Mesenchymal stem cell (in vitro differentiated cells and primary cell): Measurements from ENCODE around the gene ASB2.

ENCODE experiments used
- DNase-seq: peaks from one replicate; pipeline ENCODE4 v3.0.0-alpha.2; 2013
- H2AFZ ChIP-seq: one replicate; pipeline ENCODE4 v1.6.1; 2013; ENCODE audit warnings: low read depth, mild to moderate bottlenecking, control low read depth, inconsistent platforms, low read length, moderate library complexity
- H2AK5ac ChIP-seq: 2 replicates; pipeline ENCODE4 v1.6.1; 2013; ENCODE audit warnings: low read length, moderate library complexity, mild to moderate bottlenecking, inconsistent platforms; ENCODE audit not compliant: severe bottlenecking
- H2BK120ac ChIP-seq: one replicate; pipeline ENCODE4 v1.6.1; 2013; ENCODE audit warnings: low read depth, mild to moderate bottlenecking, inconsistent platforms, low read length, moderate library complexity
- H2BK12ac ChIP-seq, 2 experiments: one replicate each; pipeline ENCODE4 v1.6.1; 2013; ENCODE audit warnings: inconsistent platforms in 2 of 2, low read length in 2 of 2, mild to moderate bottlenecking in 2 of 2, moderate library complexity in 2 of 2, control low read depth in 1 of 2
- H2BK15ac ChIP-seq: one replicate; pipeline ENCODE4 v1.6.1; 2013; ENCODE audit warnings: mild to moderate bottlenecking, low read depth, inconsistent platforms; ENCODE audit not compliant: poor library complexity, severe bottlenecking
- H2BK5ac ChIP-seq: 2 replicates; pipeline ENCODE4 v1.6.1; 2013; ENCODE audit warnings: low read depth, mild to moderate bottlenecking, low read length, control low read depth, inconsistent platforms; ENCODE audit not compliant: poor library complexity, severe bottlenecking
- H3K14ac ChIP-seq, 2 experiments: one replicate each; pipeline ENCODE4 v1.6.1; 2013; ENCODE audit warnings: inconsistent platforms in 2 of 2, low read length in 2 of 2, control low read depth in 1 of 2, mild to moderate bottlenecking in 1 of 2, moderate library complexity in 1 of 2
- H3K18ac ChIP-seq, 2 experiments: one replicate each; pipeline ENCODE4 v1.6.1; 2013; ENCODE audit warnings: inconsistent platforms in 2 of 2, low read length in 2 of 2, control low read depth in 1 of 2, low read depth in 1 of 2, mild to moderate bottlenecking in 1 of 2
- H3K23ac ChIP-seq, 2 experiments: one replicate each; pipeline ENCODE4 v1.6.1; 2013; ENCODE audit warnings: inconsistent platforms in 2 of 2, low read length in 2 of 2, mild to moderate bottlenecking in 2 of 2, moderate library complexity in 2 of 2, control low read depth in 1 of 2
- H3K27ac ChIP-seq: 2 replicates; pipeline ENCODE4 v1.5.1; 2013; ENCODE audit warnings: mild to moderate bottlenecking, moderate library complexity, low read length, control low read depth, inconsistent platforms; ENCODE audit not compliant: poor library complexity, severe bottlenecking
- H3K27me3 ChIP-seq, 2 experiments: 2 replicates each; pipeline versions ENCODE4 v1.6.1 to v1.7.0; 2013; ENCODE audit warnings: low read length in 2 of 2, mild to moderate bottlenecking in 2 of 2, moderate library complexity in 2 of 2, control low read depth in 1 of 2, inconsistent platforms in 1 of 2; ENCODE audit not compliant: control insufficient read depth in 1 of 2, insufficient read depth in 1 of 2
- H3K36me3 ChIP-seq, 2 experiments: 2 replicates each; pipeline versions ENCODE4 v1.6.1 to v1.7.0; 2013; ENCODE audit warnings: low read length in 2 of 2, control low read depth in 1 of 2, inconsistent platforms in 1 of 2, low read depth in 1 of 2, mild to moderate bottlenecking in 1 of 2; ENCODE audit not compliant: insufficient read depth in 2 of 2, control insufficient read depth in 1 of 2
- H3K4ac ChIP-seq, 2 experiments: one replicate each; pipeline ENCODE4 v1.6.1; 2013; ENCODE audit warnings: inconsistent platforms in 2 of 2, low read length in 2 of 2, mild to moderate bottlenecking in 2 of 2, moderate library complexity in 2 of 2, control low read depth in 1 of 2, low read depth in 1 of 2
- H3K4me1 ChIP-seq: 2 replicates; pipeline ENCODE4 v1.6.1; 2013; ENCODE audit warnings: low read depth, low read length, control low read depth; ENCODE audit not compliant: control insufficient read depth, insufficient read depth
- H3K4me2 ChIP-seq: 2 replicates; pipeline ENCODE4 v1.6.1; 2013; ENCODE audit warnings: low read length, mild to moderate bottlenecking, inconsistent platforms; ENCODE audit not compliant: poor library complexity, severe bottlenecking
- H3K4me3 ChIP-seq, 2 experiments: 2 replicates each; pipeline versions ENCODE4 v1.5.1 to v1.7.0; 2013; ENCODE audit warnings: low read length in 2 of 2, mild to moderate bottlenecking in 2 of 2, control low read depth in 1 of 2, low read depth in 1 of 2; ENCODE audit not compliant: insufficient read depth in 1 of 2
- H3K79me1 ChIP-seq: replicated peaks from 2 replicates; pipeline ENCODE4 v1.6.1; 2013; ENCODE audit warnings: mild to moderate bottlenecking, control low read depth, low read length, inconsistent platforms; ENCODE audit not compliant: poor library complexity, severe bottlenecking
- H3K9ac ChIP-seq: 2 replicates; pipeline ENCODE4 v1.7.0; 2013; ENCODE audit warnings: mild to moderate bottlenecking, low read length, moderate library complexity
- H3K9me3 ChIP-seq: 2 replicates; pipeline ENCODE4 v1.7.0; 2013; ENCODE audit warnings: mild to moderate bottlenecking, low read length; ENCODE audit not compliant: control insufficient read depth
- H4K8ac ChIP-seq: one replicate; pipeline ENCODE4 v1.6.1; 2013; ENCODE audit warnings: inconsistent platforms, mild to moderate bottlenecking, low read length, moderate library complexity
- H4K91ac ChIP-seq: one replicate; pipeline ENCODE4 v1.6.1; 2013; ENCODE audit warnings: mild to moderate bottlenecking, low read length, inconsistent platforms
- WGBS: methylation state at CpG from one replicate; pipeline ENCODE4 v1.1.7; 2013; ENCODE audit warnings: mixed read lengths; 5-methylcytosine and 5-hydroxymethylcytosine counted together

Gene ASB2

GRCh38 chr14:93972618-93973205 is 3.7 kb downstream of the ASB2 start:
- Histone ChIP-seq H3K4ac (no peak overlapping the region), H3K27ac (no peak overlapping the region), H3K14ac (no peak overlapping the region), H2AK5ac (no peak overlapping the region), H3K9me3 (no peaks in the 10 kb centered on the region), H3K9ac (no peak overlapping the region), H3K23ac (no peak overlapping the region), H3K4me2 (no peak overlapping the region), H3K4me1 (peaks cover 9% of the 10 kb centered on the region), H2BK120ac (no peak overlapping the region), H2BK12ac (no peak overlapping the region), H2BK15ac (no peak overlapping the region), H2AFZ (no peak overlapping the region), H4K8ac (no peak overlapping the region), H3K79me1 (no peaks in the 10 kb centered on the region), H3K36me3 (peaks cover 0 to 2% of the 10 kb centered on the region in 2 experiments), H3K18ac (no peak overlapping the region), H3K27me3 (peaks cover 4 to 8% of the 10 kb centered on the region in 2 experiments), H4K91ac (no peak overlapping the region), H2BK5ac (no peak overlapping the region), H3K4me3 (no peak overlapping the region)
- WGBS: 83% methylated on average over 6 of the region's 6 CpGs
- no peak for DNase-seq

- Histone ChIP-seq H2AK5ac (no peak overlapping the region), H4K91ac (no peak overlapping the region), H3K27me3 (peaks cover 4 to 5% of the 10 kb centered on the region in 2 experiments), H3K4me3 (no peak overlapping the region), H3K18ac (no peak overlapping the region), H4K8ac (no peak overlapping the region), H2AFZ (no peak overlapping the region), H2BK120ac (no peak overlapping the region), H3K27ac (no peak overlapping the region), H3K4ac (no peak overlapping the region), H3K9ac (no peak overlapping the region), H2BK15ac (no peak overlapping the region), H3K14ac (no peak overlapping the region), H3K23ac (no peak overlapping the region), H2BK12ac (no peak overlapping the region), H3K79me1 (no peaks in the 10 kb centered on the region), H3K4me2 (no peak overlapping the region), H3K36me3 (peaks cover 0 to 2% of the 10 kb centered on the region in 2 experiments), H3K4me1 (peaks cover 14% of the 10 kb centered on the region), H3K9me3 (no peaks in the 10 kb centered on the region), H2BK5ac (no peak overlapping the region)
- DNase-seq: no peak
- no CpG with 5 or more reads among the region's 3 CpGs for WGBS
These were observed 4.7 kb downstream of the ASB2 start for GRCh38 chr14:93971635-93972027.

GRCh38 chr14:93970965-93971634 is 5.3 kb downstream of the ASB2 start:
- H4K91ac ChIP-seq: no peak overlapping the region
- H3K18ac ChIP-seq: no peak overlapping the region
- 79% methylated on average over 13 of the region's 15 CpGs for WGBS

GRCh38 chr14:93970585-93970964 is 5.8 kb downstream of the ASB2 start:
- Histone ChIP-seq H2AK5ac (peak overlapping the region; percentile 14), H3K36me3 (peaks cover 0 to 2% of the 10 kb centered on the region in 2 experiments), H3K4me2 (no peak overlapping the region), H3K4me1 (peaks cover 21% of the 10 kb centered on the region), H3K14ac (no peak overlapping the region), H2BK120ac (no peak overlapping the region), H3K27me3 (peaks cover 4% of the 10 kb centered on the region in 2 experiments), H3K4me3 (peak overlapping the region in 1 of 2 experiments; percentile 60), H2BK5ac (no peak overlapping the region), H2BK15ac (no peak overlapping the region), H3K9me3 (no peaks in the 10 kb centered on the region), H3K23ac (no peak overlapping the region), H4K91ac (no peak overlapping the region), H3K4ac (no peak overlapping the region), H3K9ac (peak overlapping the region; percentile 34), H3K18ac (no peak overlapping the region), H2BK12ac (no peak overlapping the region), H3K27ac (no peak overlapping the region), H3K79me1 (no peaks in the 10 kb centered on the region), H2AFZ (no peak overlapping the region), H4K8ac (no peak overlapping the region)
- DNase-seq: no peak
- 74% methylated on average over 9 of the region's 9 CpGs for WGBS

More at GRCh38 chr14:93970965-93971634, 5.3 kb downstream of the ASB2 start:
- no peak overlapping the region for H3K27ac ChIP-seq
- H3K23ac ChIP-seq: no peak overlapping the region
- H3K27me3 ChIP-seq: peaks cover 4% of the 10 kb centered on the region in 2 experiments
- H3K14ac ChIP-seq: no peak overlapping the region
- H2BK5ac ChIP-seq: no peak overlapping the region
- no peak for DNase-seq
- H2AK5ac ChIP-seq: no peak overlapping the region
- peaks cover 16% of the 10 kb centered on the region for H3K4me1 ChIP-seq
- H3K4me3 ChIP-seq: peak overlapping the region in 1 of 2 experiments; percentile 60
- no peak overlapping the region for H3K4me2 ChIP-seq
- H4K8ac ChIP-seq: no peak overlapping the region
- no peak overlapping the region for H2AFZ ChIP-seq
- H2BK15ac ChIP-seq: no peak overlapping the region
- no peaks in the 10 kb centered on the region for H3K79me1 ChIP-seq
- no peak overlapping the region for H2BK120ac ChIP-seq
- no peak overlapping the region for H3K4ac ChIP-seq
- peak overlapping the region; percentile 34 for H3K9ac ChIP-seq
- H3K9me3 ChIP-seq: no peaks in the 10 kb centered on the region
- no peak overlapping the region for H2BK12ac ChIP-seq
- peaks cover 0 to 2% of the 10 kb centered on the region in 2 experiments for H3K36me3 ChIP-seq
